ENCODE results near the gene POLL. TPM values are rescaled to one million over a fixed set of nuclear protein-coding genes. Genes with fewer than 3 reads are reported as not detected.
A peak's percentile ranks its signal among the peaks of the same experiment; 100 is the strongest.

POLL gene
- total and polyA plus RNA-seq, 7 donors, result 9.0 to 39.6 (median 29.4) TPM

DNA sequence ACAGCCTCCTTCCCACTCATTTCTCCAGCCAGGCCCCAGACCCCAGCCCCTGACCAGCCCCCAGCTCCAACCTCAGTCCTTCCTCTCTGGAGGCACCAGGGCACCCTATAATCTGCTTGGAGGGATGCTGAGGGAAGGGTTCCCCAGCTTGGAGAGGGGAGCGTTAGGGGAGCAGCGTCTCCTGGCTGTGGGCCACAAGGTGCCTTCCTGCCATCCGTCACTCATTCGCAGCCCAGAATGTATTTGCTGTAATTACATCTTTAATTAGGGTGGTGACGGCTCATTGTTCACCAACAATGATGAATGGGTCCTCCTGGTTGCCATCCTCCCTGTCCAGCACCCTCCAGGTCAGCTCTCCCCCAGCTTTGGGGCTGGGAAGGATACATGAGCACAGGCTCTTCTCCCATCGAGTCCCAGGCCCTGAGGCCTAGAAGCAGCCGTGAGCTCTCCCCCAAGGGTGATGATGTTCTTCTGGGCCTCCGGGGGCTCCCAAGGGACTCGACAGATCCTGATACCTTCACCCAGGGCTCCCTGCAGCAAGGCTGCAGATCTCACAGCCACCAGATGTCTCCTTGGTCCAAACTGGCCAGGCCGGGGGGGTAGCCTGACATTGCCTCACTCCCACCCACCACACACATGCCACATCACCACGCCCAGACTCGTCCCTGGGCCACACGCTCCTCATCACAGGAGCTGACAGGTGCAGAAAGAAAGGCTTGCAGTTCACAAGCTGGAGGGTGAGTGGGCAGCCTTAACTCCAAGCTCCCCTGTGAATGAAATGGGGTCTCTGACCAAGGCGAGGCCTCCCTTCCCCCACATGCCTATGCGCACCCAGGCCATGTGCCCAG, 26.8 kb downstream of the POLL start:
- TF ChIP-seq POLR2AphosphoS5 (IDR thresholded peaks at IDR 0.05), result no peak
- H3K27ac ChIP-seq, result no peak overlapping the region
- H3K27me3 ChIP-seq, result peaks cover 11 to 59% (median 40%) of the 10 kb centered on the region in 3 donors
- no peaks in the 10 kb centered on the region for H3K36me3 ChIP-seq
- intact Hi-C loops (cut with DNase I), result no loop called here
- DNase-seq, result peak; percentile 48
- WGBS, 2 donors, result 80 to 89% methylated on average over 15 of the region's 15 CpGs
- no peak overlapping the region for H3K4me3 ChIP-seq
- H3K4me1 ChIP-seq, result peaks cover 0 to 7% (median under 1%) of the 10 kb centered on the region in 4 donors
- H3K9me3 ChIP-seq, result no peaks in the 10 kb centered on the region

DNA sequence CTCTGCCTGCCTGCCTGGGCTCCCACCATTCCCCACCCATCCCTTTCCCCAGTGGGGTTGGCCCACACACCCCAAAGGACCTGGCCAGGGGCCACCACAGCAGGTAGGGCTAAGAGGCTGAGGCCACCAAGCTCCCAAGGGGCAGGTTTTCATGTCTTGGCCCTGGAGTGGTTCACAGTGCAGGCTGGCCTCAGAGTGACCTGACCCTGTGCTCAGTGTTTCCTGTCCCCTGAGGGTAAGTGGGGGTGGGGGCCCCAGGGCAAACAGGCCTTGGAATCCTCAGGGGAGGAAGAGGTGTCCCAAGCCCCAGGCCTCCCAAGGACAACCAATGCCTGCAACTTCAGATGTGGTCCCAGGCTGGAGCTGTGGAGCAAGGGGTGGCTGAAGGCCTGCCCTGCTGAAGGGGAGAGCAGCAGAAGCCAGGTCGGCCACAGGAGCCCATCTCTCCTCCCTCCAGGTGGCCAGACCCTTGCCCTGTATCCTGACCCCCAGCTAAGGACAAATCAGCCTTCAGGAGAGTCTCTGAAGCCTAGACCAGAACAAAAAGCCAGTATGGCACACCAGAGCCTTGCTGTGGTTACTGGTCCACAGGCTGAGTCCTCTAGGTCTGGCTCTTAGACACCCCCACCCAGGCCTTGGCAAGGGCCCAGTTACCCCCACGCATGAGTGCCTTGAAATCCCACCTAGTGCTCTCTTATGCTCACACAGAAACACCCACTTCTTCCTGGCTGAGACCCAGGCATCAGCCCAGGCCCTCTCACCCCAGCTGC, 27.6 kb downstream of the POLL start:
- Histone ChIP-seq H3K4me3 (no peak overlapping the region), H3K36me3 (peaks cover 0 to under 1% (median 0%) of the 10 kb centered on the region in 4 donors), H3K27ac (no peak overlapping the region), H3K4me1 (peaks cover 0 to 4% (median 0%) of the 10 kb centered on the region in 4 donors), H3K27me3 (peaks cover 3 to 51% (median 32%) of the 10 kb centered on the region in 3 donors), H3K9me3 (no peaks in the 10 kb centered on the region)
- TF ChIP-seq POLR2AphosphoS5 (IDR thresholded peaks at IDR 0.05) (no peak), POLR2A (IDR thresholded peaks at IDR 0.05) (no peak), EP300 (IDR thresholded peaks at IDR 0.05) (no peak)
- TF ChIP-seq, protein P1, sequence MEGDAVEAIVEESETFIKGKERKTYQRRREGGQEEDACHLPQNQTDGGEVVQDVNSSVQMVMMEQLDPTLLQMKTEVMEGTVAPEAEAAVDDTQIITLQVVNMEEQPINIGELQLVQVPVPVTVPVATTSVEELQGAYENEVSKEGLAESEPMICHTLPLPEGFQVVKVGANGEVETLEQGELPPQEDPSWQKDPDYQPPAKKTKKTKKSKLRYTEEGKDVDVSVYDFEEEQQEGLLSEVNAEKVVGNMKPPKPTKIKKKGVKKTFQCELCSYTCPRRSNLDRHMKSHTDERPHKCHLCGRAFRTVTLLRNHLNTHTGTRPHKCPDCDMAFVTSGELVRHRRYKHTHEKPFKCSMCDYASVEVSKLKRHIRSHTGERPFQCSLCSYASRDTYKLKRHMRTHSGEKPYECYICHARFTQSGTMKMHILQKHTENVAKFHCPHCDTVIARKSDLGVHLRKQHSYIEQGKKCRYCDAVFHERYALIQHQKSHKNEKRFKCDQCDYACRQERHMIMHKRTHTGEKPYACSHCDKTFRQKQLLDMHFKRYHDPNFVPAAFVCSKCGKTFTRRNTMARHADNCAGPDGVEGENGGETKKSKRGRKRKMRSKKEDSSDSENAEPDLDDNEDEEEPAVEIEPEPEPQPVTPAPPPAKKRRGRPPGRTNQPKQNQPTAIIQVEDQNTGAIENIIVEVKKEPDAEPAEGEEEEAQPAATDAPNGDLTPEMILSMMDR (IDR thresholded peaks at IDR 0.05), result no peak
- intact Hi-C loops (cut with DNase I), result no loop called here
- WGBS, 2 donors, result 62 to 71% methylated on average over 2 of the region's 2 CpGs
- peak; percentile 59 for DNase-seq

DNA sequence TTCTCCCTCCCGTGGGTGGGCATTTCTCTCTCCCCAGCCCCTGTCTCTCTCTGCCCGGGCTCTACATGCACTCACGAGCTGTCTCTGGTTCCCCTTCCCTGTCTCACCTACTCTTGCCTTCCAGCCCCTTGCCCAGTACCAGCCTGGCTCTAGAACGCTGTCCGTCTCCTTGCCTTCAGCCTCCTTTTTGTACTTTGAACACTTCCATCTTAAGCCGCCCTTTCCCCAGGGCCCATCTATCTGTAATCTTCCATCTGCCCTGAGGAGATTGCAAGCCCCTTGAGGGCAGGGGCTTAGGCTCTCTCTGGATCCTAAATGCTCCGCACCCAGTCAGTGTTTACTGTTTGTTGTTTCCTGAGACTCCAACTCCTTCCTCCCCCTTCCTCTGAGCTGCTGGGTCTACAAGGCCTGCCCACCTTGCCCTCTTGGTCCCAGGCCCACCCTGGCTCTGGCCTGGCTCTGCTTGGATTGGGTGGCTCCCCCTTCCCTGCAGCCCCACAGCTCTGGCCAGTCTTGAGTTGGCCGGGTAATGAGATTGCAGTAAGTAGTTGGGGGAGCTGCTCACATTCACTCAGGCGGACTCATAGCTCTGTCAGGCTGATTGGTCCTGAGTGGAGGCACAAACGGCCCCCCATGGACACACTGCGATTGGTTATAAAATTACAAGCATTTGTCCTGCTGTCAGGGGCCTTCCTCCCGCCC, 28.3 kb downstream of the POLL start:
- H3K36me3 ChIP-seq, result peaks cover 0 to 4% (median under 1%) of the 10 kb centered on the region in 4 donors
- intact Hi-C loops (cut with DNase I), result no loop called here
- H3K27me3 ChIP-seq, result peaks cover 0 to 44% (median 26%) of the 10 kb centered on the region in 3 donors
- TF ChIP-seq EP300 (IDR thresholded peaks at IDR 0.05) (no peak), POLR2A (IDR thresholded peaks at IDR 0.05) (no peak), POLR2AphosphoS5 (IDR thresholded peaks at IDR 0.05) (no peak)
- TF ChIP-seq, protein P1 (IDR thresholded peaks at IDR 0.05), result no peak
- H3K9me3 ChIP-seq, result no peaks in the 10 kb centered on the region
- peak; percentile 29 for DNase-seq
- H3K4me3 ChIP-seq, result no peak overlapping the region
- 75 to 82% methylated on average over 12 of the region's 12 CpGs for WGBS, 2 donors
- peaks cover 0 to 4% (median 0%) of the 10 kb centered on the region in 4 donors for H3K4me1 ChIP-seq
- no peak overlapping the region for H3K27ac ChIP-seq

DNA sequence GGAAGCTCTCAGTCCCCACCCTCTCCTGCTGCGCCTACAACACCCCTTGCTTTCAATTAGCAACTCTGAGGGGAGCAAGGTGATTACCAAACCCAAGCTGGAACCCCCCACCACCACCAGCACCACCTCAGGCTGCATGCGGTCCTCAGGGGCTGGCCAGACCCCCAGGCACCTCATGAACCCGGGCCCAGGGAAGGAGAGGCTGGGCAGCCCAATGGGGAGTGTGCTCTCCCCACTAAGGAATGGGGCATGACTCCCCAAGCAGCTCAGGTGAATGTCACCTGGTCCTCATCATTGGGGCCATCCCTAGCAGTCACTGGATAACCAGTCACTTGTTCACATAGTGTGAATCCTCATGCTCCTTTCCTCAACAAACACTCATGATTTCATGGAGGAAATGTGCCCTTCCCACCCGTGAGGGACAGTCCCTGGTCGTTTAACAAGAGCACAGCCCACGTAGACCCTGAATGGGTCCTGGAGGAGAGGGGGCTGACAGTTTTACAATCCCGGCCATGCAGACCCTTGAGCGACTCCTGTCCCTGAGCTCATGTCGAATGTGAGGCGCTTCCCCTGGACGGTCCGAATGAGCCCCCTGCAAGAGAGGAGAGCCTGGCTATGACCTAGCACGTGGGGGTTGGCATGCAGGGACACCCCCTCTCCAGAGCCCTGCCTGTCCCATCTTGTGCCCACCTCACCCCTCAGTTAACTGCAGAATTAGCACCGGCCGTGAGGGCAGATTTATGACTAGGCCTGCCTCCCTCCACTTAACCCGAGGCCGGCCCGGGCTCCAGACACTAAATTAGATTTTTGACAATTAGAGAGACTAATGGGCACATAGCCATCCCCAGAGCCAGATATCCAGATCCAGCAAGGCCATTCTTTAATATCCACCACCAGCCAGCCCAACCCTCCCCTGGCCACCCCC, 29.1 kb downstream of the POLL start:
- Histone ChIP-seq H3K4me3 (no peak overlapping the region), H3K36me3 (peaks cover 0 to 8% (median 2%) of the 10 kb centered on the region in 4 donors), H3K27ac (no peak overlapping the region), H3K27me3 (peaks cover 0 to 38% (median 21%) of the 10 kb centered on the region in 3 donors), H3K4me1 (peaks cover 0 to 4% (median 0%) of the 10 kb centered on the region in 4 donors), H3K9me3 (no peaks in the 10 kb centered on the region)
- intact Hi-C loops (cut with DNase I), result no loop called here
- TF ChIP-seq POLR2AphosphoS5 (IDR thresholded peaks at IDR 0.05), result no peak
- peak; percentile 53 for DNase-seq
- WGBS, 2 donors, result 66 to 69% methylated on average over 18 of the region's 18 CpGs

DNA sequence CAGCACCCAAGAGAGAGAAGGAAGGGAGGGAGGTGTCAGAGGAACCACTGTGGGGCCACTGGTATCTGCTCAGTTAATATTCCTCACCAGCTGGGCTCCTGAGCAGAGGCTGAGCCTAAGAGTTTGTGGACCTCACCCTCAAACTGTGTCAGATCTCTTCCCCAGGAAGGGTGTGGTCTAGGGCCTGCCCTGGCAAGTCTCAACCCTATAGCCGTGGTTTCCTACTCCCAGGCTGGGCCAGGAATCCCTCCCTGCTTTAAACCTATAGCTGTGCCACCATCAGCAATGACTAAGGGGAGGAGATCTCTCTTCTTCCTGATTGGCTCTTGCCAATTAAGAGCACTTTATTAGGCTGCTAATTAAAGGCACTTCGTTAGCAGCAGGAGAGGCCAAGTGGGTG, 29.9 kb downstream of the POLL start:
- no peak overlapping the region for H3K4me3 ChIP-seq
- 49 to 63% methylated on average over 2 of the region's 2 CpGs for WGBS, 2 donors
- TF ChIP-seq POLR2AphosphoS5 (IDR thresholded peaks at IDR 0.05) (no peak), EP300 (IDR thresholded peaks at IDR 0.05) (no peak), POLR2A (IDR thresholded peaks at IDR 0.05) (no peak)
- TF ChIP-seq, protein P1 (IDR thresholded peaks at IDR 0.05), result no peak
- H3K9me3 ChIP-seq, result no peaks in the 10 kb centered on the region
- intact Hi-C loops (cut with DNase I), result no loop called here
- H3K4me1 ChIP-seq, result peaks cover 0 to 4% (median 0%) of the 10 kb centered on the region in 4 donors
- peaks cover 0 to 16% (median 2%) of the 10 kb centered on the region in 4 donors for H3K36me3 ChIP-seq
- peaks cover 0 to 34% (median 18%) of the 10 kb centered on the region in 3 donors for H3K27me3 ChIP-seq
- H3K27ac ChIP-seq, result no peak overlapping the region
- peak; percentile 33 for DNase-seq
